Keratinocyte (primary cell): Measurements from ENCODE around the gene ARID1B.

Experiments used
- CTCF ChIP-seq, 3 experiments: IDR thresholded peaks in 1 of 3; conservative IDR thresholded peaks in 1 of 3; optimal IDR thresholded peaks in 1 of 3; 2 replicates in 2 of 3; 3 replicates in 1 of 3; pipeline versions ENCODE3 to v1.5.1; 2011; ENCODE audit warnings: low read length in 3 of 3, mild to moderate bottlenecking in 3 of 3, moderate library complexity in 2 of 3, control low read depth in 1 of 3, inconsistent platforms in 1 of 3; ENCODE audit not compliant: insufficient read depth in 2 of 3; ENCODE audit errors: extremely low read depth in 1 of 3
- EZH2 ChIP-seq: IDR thresholded peaks from one replicate; pipeline ENCODE4 v1.6.1; 2012; ENCODE audit warnings: inconsistent platforms, mild to moderate bottlenecking, low read length, moderate library complexity

GRCh38 chr6:157143890-157144798, 367.0 kb downstream of the ARID1B start:
- TF ChIP-seq CTCF (optimal IDR thresholded peaks at IDR 0.05 in 1 of 3, IDR thresholded peaks at IDR 0.05 in 1 of 3, conservative IDR thresholded peaks at IDR 0.05 in 1 of 3; ENCODE audit: extremely low read depth in 1 of 3, insufficient read depth in 2 of 3, low read length in 3 of 3) = no peak
- no peak for TF ChIP-seq EZH2
